ENCODE results near the gene CSMD2.

The CSMD2 gene

DNA sequence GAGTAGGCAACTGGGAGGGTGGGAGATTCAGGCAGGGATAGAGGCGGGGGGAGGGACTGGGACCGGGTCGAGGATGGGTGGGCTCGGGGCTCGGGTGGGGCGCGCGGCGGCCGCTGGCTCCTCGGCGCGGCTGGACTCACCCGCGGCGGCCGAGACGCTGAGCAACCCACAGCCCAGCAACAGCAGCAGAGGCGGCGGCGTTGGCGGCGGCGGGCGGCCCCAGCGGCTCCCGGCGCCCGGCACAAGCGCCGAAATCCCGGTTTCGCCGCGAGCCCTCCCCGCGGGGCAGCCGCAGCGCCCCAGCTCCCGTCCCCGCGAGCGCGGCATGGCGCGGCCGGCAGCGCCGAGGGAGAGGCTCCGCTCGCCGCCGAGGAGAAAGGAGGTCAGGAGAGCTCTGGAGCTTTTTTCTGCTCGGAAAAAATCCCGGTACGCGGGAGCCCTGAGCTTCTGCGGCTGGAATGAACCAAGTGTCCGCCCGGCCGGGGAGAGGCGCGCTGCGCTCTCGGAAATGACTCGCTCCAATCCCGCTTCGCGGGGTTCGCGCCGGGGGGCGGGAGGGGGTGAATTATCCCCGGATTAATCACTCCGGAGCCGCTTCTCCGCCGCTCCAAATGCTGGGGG is at the start of gene CSMD2:
Gene CSMD2 (minus strand): TSS at position 460 of the 621 bp plus-strand sequence. CDS start 133 bp downstream, at position 327.
- no peak within 1 kb of the TSS for H3K4me2 ChIP-seq (ENCODE audit: low read depth, low read length, poor library complexity, severe bottlenecking)
- H3K27me3 ChIP-seq (ENCODE audit: insufficient read depth, low read length, poor library complexity, severe bottlenecking): no peaks in the 10 kb centered on the region

DNA sequence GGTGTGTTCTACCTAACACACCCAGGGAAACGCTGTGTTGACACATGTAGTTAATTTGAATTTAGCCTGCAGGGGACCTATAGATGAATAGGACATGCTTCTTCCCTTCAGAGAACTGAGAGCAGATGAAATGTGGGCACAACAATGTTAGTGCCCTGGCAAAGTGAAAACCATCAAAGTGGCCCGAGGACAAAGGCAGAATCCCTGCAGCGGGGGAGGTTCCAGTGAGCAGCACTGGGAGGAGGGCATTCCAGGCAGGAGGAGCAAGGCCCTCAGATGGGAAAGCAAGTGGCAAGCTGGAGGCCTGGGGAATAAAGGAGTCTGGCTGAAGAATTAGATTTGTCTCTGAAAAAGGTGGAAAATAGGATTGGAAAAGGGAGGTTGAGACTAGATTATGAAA is 48.9 kb upstream of the CSMD2 start:
- H3K36me3 ChIP-seq (ENCODE audit: insufficient read depth, low read length): no peaks in the 10 kb centered on the region
- no peaks in the 10 kb centered on the region for H3K79me2 ChIP-seq (ENCODE audit: insufficient read depth, low read length)
- H3F3A ChIP-seq (ENCODE audit: low read depth): no peaks in the 10 kb centered on the region
- H3K4me1 ChIP-seq (ENCODE audit: insufficient read depth, low read length, poor library complexity, severe bottlenecking): no peaks in the 10 kb centered on the region
- TF ChIP-seq, protein P1, sequence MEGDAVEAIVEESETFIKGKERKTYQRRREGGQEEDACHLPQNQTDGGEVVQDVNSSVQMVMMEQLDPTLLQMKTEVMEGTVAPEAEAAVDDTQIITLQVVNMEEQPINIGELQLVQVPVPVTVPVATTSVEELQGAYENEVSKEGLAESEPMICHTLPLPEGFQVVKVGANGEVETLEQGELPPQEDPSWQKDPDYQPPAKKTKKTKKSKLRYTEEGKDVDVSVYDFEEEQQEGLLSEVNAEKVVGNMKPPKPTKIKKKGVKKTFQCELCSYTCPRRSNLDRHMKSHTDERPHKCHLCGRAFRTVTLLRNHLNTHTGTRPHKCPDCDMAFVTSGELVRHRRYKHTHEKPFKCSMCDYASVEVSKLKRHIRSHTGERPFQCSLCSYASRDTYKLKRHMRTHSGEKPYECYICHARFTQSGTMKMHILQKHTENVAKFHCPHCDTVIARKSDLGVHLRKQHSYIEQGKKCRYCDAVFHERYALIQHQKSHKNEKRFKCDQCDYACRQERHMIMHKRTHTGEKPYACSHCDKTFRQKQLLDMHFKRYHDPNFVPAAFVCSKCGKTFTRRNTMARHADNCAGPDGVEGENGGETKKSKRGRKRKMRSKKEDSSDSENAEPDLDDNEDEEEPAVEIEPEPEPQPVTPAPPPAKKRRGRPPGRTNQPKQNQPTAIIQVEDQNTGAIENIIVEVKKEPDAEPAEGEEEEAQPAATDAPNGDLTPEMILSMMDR (conservative IDR thresholded peaks at IDR 0.05; ENCODE audit: low read length): no peak
- TF ChIP-seq EZH2phosphoT487 (IDR thresholded peaks at IDR 0.05; ENCODE audit: borderline replicate concordance): no peak
- H3K4me2 ChIP-seq (ENCODE audit: low read depth, low read length, poor library complexity, severe bottlenecking): no peak overlapping the region
- no peaks in the 10 kb centered on the region for H3K9me2 ChIP-seq (replicated peaks; ENCODE audit: low read depth, low read length)
- H2AFZ ChIP-seq (ENCODE audit: low read length): no peak overlapping the region
- H3K9me3 ChIP-seq (ENCODE audit: insufficient read depth, low read depth, low read length): peaks cover 4% of the 10 kb centered on the region; the same call in 1 of the 2 replicates
- H3K9ac ChIP-seq (ENCODE audit: low read depth, low read length, poor library complexity, severe bottlenecking): no peak overlapping the region
- no peak overlapping the region for H3K4me3 ChIP-seq (ENCODE audit: low read length, poor library complexity, severe bottlenecking)
- H3K27me3 ChIP-seq (ENCODE audit: insufficient read depth, low read length, poor library complexity, severe bottlenecking): no peaks in the 10 kb centered on the region
- H4K20me1 ChIP-seq (ENCODE audit: insufficient read depth, low read length, poor library complexity, severe bottlenecking): no peaks in the 10 kb centered on the region

More for the DNA sequence above, at the start of gene CSMD2:
- Histone ChIP-seq H3K4me1 (ENCODE audit: insufficient read depth, low read length, poor library complexity, severe bottlenecking) (no peaks in the 10 kb centered on the region), H3K4me3 (ENCODE audit: low read length, poor library complexity, severe bottlenecking) (no peak within 1 kb of the TSS), H3K36me3 (ENCODE audit: insufficient read depth, low read length) (no peaks in the 10 kb centered on the region), H2AFZ (ENCODE audit: low read length) (no peak within 1 kb of the TSS), H3F3A (ENCODE audit: low read depth) (no peaks in the 10 kb centered on the region), H3K79me2 (ENCODE audit: insufficient read depth, low read length) (no peaks in the 10 kb centered on the region), H3K9me3 (ENCODE audit: insufficient read depth, low read depth, low read length) (no peaks in the 10 kb centered on the region), H4K20me1 (ENCODE audit: insufficient read depth, low read length, poor library complexity, severe bottlenecking) (no peaks in the 10 kb centered on the region), H3K9me2 (replicated peaks; ENCODE audit: low read depth, low read length) (no peaks in the 10 kb centered on the region), H3K9ac (ENCODE audit: low read depth, low read length, poor library complexity, severe bottlenecking) (no peak within 1 kb of the TSS)
- TF ChIP-seq, protein P1 (conservative IDR thresholded peaks at IDR 0.05; ENCODE audit: low read length): no peak
- no peak for TF ChIP-seq EZH2phosphoT487 (IDR thresholded peaks at IDR 0.05; ENCODE audit: borderline replicate concordance)

DNA sequence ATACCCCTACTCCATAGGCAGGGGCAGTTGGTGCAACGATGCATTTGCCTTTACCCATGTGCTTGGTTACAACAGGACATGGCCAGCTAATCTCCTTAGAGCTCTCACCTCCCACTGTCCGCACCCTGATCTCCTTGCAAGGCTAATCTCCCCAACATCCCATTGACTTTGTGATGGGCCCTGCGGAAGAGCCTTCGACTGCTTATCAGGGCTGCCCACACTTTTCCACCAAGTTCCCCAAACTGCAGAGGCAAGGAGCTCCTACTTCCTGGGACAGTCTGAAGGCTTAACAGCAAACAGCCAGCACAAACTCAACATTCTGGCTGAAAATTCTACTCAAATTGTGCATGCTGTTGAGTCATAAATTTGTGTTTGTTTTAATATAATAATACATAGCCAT is 47.6 kb upstream of the CSMD2 start:
- Histone ChIP-seq H3K4me1 (ENCODE audit: insufficient read depth, low read length, poor library complexity, severe bottlenecking) (no peaks in the 10 kb centered on the region), H3K79me2 (ENCODE audit: insufficient read depth, low read length) (no peaks in the 10 kb centered on the region), H3K36me3 (ENCODE audit: insufficient read depth, low read length) (no peaks in the 10 kb centered on the region), H4K20me1 (ENCODE audit: insufficient read depth, low read length, poor library complexity, severe bottlenecking) (no peaks in the 10 kb centered on the region), H3K9ac (ENCODE audit: low read depth, low read length, poor library complexity, severe bottlenecking) (no peak overlapping the region), H3K4me3 (ENCODE audit: low read length, poor library complexity, severe bottlenecking) (no peak overlapping the region), H3F3A (ENCODE audit: low read depth) (no peaks in the 10 kb centered on the region), H3K9me2 (replicated peaks; ENCODE audit: low read depth, low read length) (no peaks in the 10 kb centered on the region), H2AFZ (ENCODE audit: low read length) (no peak overlapping the region), H3K9me3 (ENCODE audit: insufficient read depth, low read depth, low read length) (peaks cover 4% of the 10 kb centered on the region; the same call in 1 of the 2 replicates), H3K27me3 (ENCODE audit: insufficient read depth, low read length, poor library complexity, severe bottlenecking) (no peaks in the 10 kb centered on the region), H3K4me2 (ENCODE audit: low read depth, low read length, poor library complexity, severe bottlenecking) (no peak overlapping the region)
- TF ChIP-seq, protein P1 (conservative IDR thresholded peaks at IDR 0.05; ENCODE audit: low read length): no peak
- TF ChIP-seq EZH2phosphoT487 (IDR thresholded peaks at IDR 0.05; ENCODE audit: borderline replicate concordance): no peak
